ENCODE results near the gene MRPL21.

- TF ChIP-seq ZBTB43 (CRISPR knock-in tag; IDR thresholded peaks at IDR 0.05) (no peak), USF1 (CRISPR knock-in tag; IDR thresholded peaks at IDR 0.05) (no peak), CTCF (IDR thresholded peaks at IDR 0.05) (no peak), NFE2L1 (CRISPR knock-in tag; IDR thresholded peaks at IDR 0.05) (no peak)
Observed at GRCh38 chr11:68893282-68893681, 10.3 kb downstream of the MRPL21 start.
